Osteoblast (primary cell): ENCODE results near the gene SLC49A3. TPM values are rescaled to one million over a fixed set of nuclear protein-coding genes. Genes with fewer than 3 reads are reported as not detected.
A peak's percentile ranks its signal among the peaks of the same experiment; 100 is the strongest.

ENCODE experiments used
- DNase-seq: peaks from one replicate; pipeline ENCODE4 v3.0.0; 2011; ENCODE audit warnings: low spot score, mixed read lengths; ENCODE audit not compliant: insufficient read length; ENCODE audit errors: missing footprints
- H2AFZ ChIP-seq: 2 replicates; pipeline ENCODE4 v1.6.0; 2011; ENCODE audit warnings: mild to moderate bottlenecking, low read length
- H3K27ac ChIP-seq: 2 replicates; pipeline ENCODE4 v1.5.1; 2011; ENCODE audit warnings: mild to moderate bottlenecking, low read depth, low read length, moderate library complexity
- H3K27me3 ChIP-seq: 2 replicates; pipeline ENCODE4 v1.6.0; 2012; ENCODE audit warnings: mild to moderate bottlenecking, control low read depth, inconsistent platforms, low read length, moderate library complexity; ENCODE audit not compliant: insufficient read depth
- H3K36me3 ChIP-seq: 2 replicates; pipeline ENCODE4 v1.5.1; 2011; ENCODE audit warnings: mild to moderate bottlenecking, low read length, control low read depth, moderate library complexity; ENCODE audit not compliant: insufficient read depth
- H3K4me1 ChIP-seq: 2 replicates; pipeline ENCODE4 v1.5.1; 2011; ENCODE audit warnings: mild to moderate bottlenecking, low read length, control low read depth, moderate library complexity; ENCODE audit not compliant: insufficient read depth
- H3K4me2 ChIP-seq: 2 replicates; pipeline ENCODE4 v1.6.0; 2011; ENCODE audit warnings: mild to moderate bottlenecking, low read length; ENCODE audit not compliant: insufficient read depth
- H3K4me3 ChIP-seq: fragments of 200-600 bp; sonication (generic); 3 replicates; pipeline ENCODE4 v1.5.1; 2012; ENCODE audit warnings: mild to moderate bottlenecking, low read length, inconsistent platforms; ENCODE audit not compliant: insufficient read depth
- H3K79me2 ChIP-seq: 2 replicates; pipeline ENCODE4 v1.6.0; 2012; ENCODE audit warnings: mild to moderate bottlenecking, low read length, control low read depth, inconsistent platforms; ENCODE audit not compliant: insufficient read depth
- H3K9me3 ChIP-seq: 2 replicates; pipeline ENCODE4 v1.5.1; 2011; ENCODE audit warnings: low read depth, low read length, control low read depth
- H4K20me1 ChIP-seq: 2 replicates; pipeline ENCODE4 v1.6.0; 2012; ENCODE audit warnings: mild to moderate bottlenecking, low read length, control low read depth; ENCODE audit not compliant: insufficient read depth
- CTCF ChIP-seq: IDR thresholded peaks from 2 replicates; pipeline ENCODE4 v1.5.1; 2011; ENCODE audit warnings: mild to moderate bottlenecking, low read depth, low read length, moderate library complexity; ENCODE audit errors: extremely low read depth
- total RNA-seq: library from RNA; depleted of rRNA; stranded (reverse); fragments of >200 nt; gene quantifications from 2 replicates; pipeline ENCODE4 v1.2.3, GENCODE V29; 2012

SLC49A3 gene
- total RNA-seq, 1 donor: 11.6 TPM

DNA sequence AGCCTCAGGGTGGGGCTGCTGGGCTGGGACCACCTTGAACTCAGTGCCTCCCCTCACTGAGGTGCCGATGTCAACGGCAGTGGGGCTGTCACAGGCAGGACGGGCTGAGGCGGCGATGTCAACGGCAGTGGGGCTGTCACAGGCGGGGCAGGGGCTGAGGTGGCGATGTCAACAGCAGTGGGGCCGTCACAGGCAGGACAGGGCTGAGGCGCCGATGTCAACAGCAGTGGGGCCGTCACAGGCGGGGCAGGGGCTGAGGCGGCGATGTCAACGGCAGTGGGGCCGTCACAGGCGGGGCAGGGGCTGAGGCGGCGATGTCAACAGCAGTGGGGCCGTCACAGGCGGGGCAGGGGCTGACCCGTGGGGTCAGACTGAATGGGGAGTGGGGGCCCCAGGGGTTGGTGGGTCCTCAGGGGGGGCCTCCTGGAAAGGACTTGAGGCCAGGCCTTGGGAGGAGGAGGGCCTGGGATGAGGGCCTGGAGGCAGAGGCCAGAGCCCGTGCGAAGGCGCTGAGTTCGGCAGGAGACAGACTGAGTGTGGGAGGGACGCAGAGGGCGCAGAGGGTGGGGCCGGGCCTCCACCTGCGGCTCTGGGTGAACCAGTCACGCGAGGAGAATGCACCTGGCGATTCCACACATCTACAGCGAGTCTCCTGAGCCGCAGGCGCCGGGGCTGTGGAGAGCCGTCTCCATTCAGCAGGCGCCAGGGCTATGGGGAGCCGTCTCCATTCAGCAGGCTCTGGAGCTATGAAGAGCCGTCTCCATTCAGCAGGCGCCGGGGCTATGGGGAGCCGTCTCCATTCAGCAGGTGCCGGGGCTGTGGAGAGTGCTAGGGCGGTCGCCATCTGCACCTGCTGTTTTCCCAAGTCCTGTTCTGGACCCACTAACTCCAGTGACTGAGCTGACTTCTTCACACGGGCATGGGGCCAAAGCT is 37.7 kb downstream of the SLC49A3 start:
- no peak for TF ChIP-seq CTCF
- Histone ChIP-seq H4K20me1 (no peaks in the 10 kb centered on the region), H3K79me2 (no peaks in the 10 kb centered on the region), H2AFZ (no peak overlapping the region), H3K27me3 (no peaks in the 10 kb centered on the region), H3K4me2 (no peak overlapping the region), H3K9me3 (no peaks in the 10 kb centered on the region), H3K4me1 (no peaks in the 10 kb centered on the region), H3K4me3 (no peak overlapping the region), H3K36me3 (no peaks in the 10 kb centered on the region), H3K27ac (no peak overlapping the region)
- peak; percentile 88 for DNase-seq

- Histone ChIP-seq H3K4me3 (no peak overlapping the region), H3K36me3 (no peaks in the 10 kb centered on the region), H4K20me1 (no peaks in the 10 kb centered on the region), H3K4me1 (no peaks in the 10 kb centered on the region), H3K9me3 (no peaks in the 10 kb centered on the region), H3K79me2 (no peaks in the 10 kb centered on the region), H2AFZ (no peak overlapping the region), H3K27ac (no peak overlapping the region), H3K27me3 (no peaks in the 10 kb centered on the region), H3K4me2 (no peak overlapping the region)
- DNase-seq: peak; percentile 37
- TF ChIP-seq CTCF: no peak
Measured at GRCh38 chr4:650461-650860, 38.5 kb downstream of the SLC49A3 start.

GRCh38 chr4:649751-650310 is 39.1 kb downstream of the SLC49A3 start:
- H3K4me3 ChIP-seq: no peak overlapping the region
- DNase-seq: peak; percentile 72
- H3K27ac ChIP-seq: no peak overlapping the region
- H3K4me2 ChIP-seq: no peak overlapping the region
- no peaks in the 10 kb centered on the region for H4K20me1 ChIP-seq
- H3K9me3 ChIP-seq: no peaks in the 10 kb centered on the region
- TF ChIP-seq CTCF: no peak
- no peaks in the 10 kb centered on the region for H3K27me3 ChIP-seq
- no peak overlapping the region for H2AFZ ChIP-seq
- H3K4me1 ChIP-seq: no peaks in the 10 kb centered on the region
- H3K36me3 ChIP-seq: no peaks in the 10 kb centered on the region
- no peaks in the 10 kb centered on the region for H3K79me2 ChIP-seq

GRCh38 chr4:649293-649625 is 39.7 kb downstream of the SLC49A3 start:
- H4K20me1 ChIP-seq: no peaks in the 10 kb centered on the region
- no peak overlapping the region for H3K4me2 ChIP-seq
- no peak overlapping the region for H2AFZ ChIP-seq
- peak; percentile 61 for DNase-seq
- H3K36me3 ChIP-seq: no peaks in the 10 kb centered on the region
- H3K4me3 ChIP-seq: no peak overlapping the region
- no peaks in the 10 kb centered on the region for H3K27me3 ChIP-seq
- H3K9me3 ChIP-seq: no peaks in the 10 kb centered on the region
- no peaks in the 10 kb centered on the region for H3K79me2 ChIP-seq
- H3K27ac ChIP-seq: no peak overlapping the region
- no peak for TF ChIP-seq CTCF
- no peaks in the 10 kb centered on the region for H3K4me1 ChIP-seq
